HepG2 (cell line): Measurements from ENCODE around the gene PPP1R16B. TPM values are rescaled to one million over a fixed set of nuclear protein-coding genes. Genes with fewer than 3 reads are reported as not detected.

Experiments
- CHD4 ChIP-seq: fragments of 200-600 bp; sonication (generic); IDR thresholded peaks from 2 replicates; pipeline ENCODE4 v1.7.0; 2017; ENCODE audit warnings: mild to moderate bottlenecking, low read length, borderline replicate concordance
- DPF2 ChIP-seq: sonication (generic); formaldehyde crosslinking; IDR thresholded peaks from 2 replicates; pipeline ENCODE4 v1.4.0; 2020; ENCODE audit warnings: mild to moderate bottlenecking, low read depth, missing genetic modification reagents, borderline replicate concordance
- GLI4 ChIP-seq: sonication (generic); formaldehyde crosslinking; IDR thresholded peaks from 2 replicates; pipeline ENCODE4 v1.5.1; 2020; ENCODE audit warnings: missing genetic modification reagents, mild to moderate bottlenecking, moderate library complexity, borderline replicate concordance
- KLF15 ChIP-seq: sonication (generic); formaldehyde crosslinking; IDR thresholded peaks from 2 replicates; pipeline ENCODE4 v1.8.1; 2023; ENCODE audit warnings: borderline replicate concordance, mild to moderate bottlenecking, inconsistent platforms, missing genetic modification reagents, mixed read lengths
- ONECUT2 ChIP-seq: sonication (generic); formaldehyde crosslinking; IDR thresholded peaks from 2 replicates; pipeline ENCODE4 v1.4.0; 2020; ENCODE audit warnings: missing genetic modification reagents
- PBX3 ChIP-seq: sonication (generic); formaldehyde crosslinking; IDR thresholded peaks from 2 replicates; pipeline ENCODE4 v1.8.1; 2023; ENCODE audit warnings: missing genetic modification reagents, inconsistent platforms, borderline replicate concordance
- PHB2 ChIP-seq: fragments of 450-650 bp; IDR thresholded peaks from 2 replicates; pipeline ENCODE4 v1.6.1; 2018; ENCODE audit not compliant: partially characterized antibody
- PITX1 ChIP-seq: sonication (generic); formaldehyde crosslinking; IDR thresholded peaks from 2 replicates; pipeline ENCODE4 v1.5.1; 2020; ENCODE audit warnings: mild to moderate bottlenecking, missing genetic modification reagents
- PPARG ChIP-seq: conservative IDR thresholded peaks from 2 replicates; pipeline ENCODE4 v1.6.1; 2016; ENCODE audit warnings: missing biosample characterization, missing genetic modification reagents
- RBAK ChIP-seq: sonication (generic); formaldehyde crosslinking; IDR thresholded peaks from 2 replicates; pipeline ENCODE4 v1.5.1; 2020; ENCODE audit warnings: mild to moderate bottlenecking, missing genetic modification reagents
- RFXAP ChIP-seq: sonication (generic); formaldehyde crosslinking; IDR thresholded peaks from 2 replicates; pipeline ENCODE4 v1.4.0; 2020; ENCODE audit warnings: missing genetic modification reagents, borderline replicate concordance
- TAF15 ChIP-seq: fragments of 200-400 bp; formaldehyde crosslinking; IDR thresholded peaks from one replicate; pipeline ENCODE4 v1.6.1; 2018; ENCODE audit warnings: mild to moderate bottlenecking, low read depth, low read length; ENCODE audit not compliant: poor library complexity, severe bottlenecking
- YY1 ChIP-seq: IDR thresholded peaks from 2 replicates; pipeline ENCODE4 v1.6.1; 2011; ENCODE audit warnings: low read length, low read depth, moderate library complexity, mild to moderate bottlenecking; ENCODE audit not compliant: insufficient read depth, insufficient replicate concordance
- ZNF12 ChIP-seq: sonication (generic); formaldehyde crosslinking; IDR thresholded peaks from 2 replicates; pipeline ENCODE4 v1.5.0; 2020; ENCODE audit warnings: missing genetic modification reagents
- ZNF337 ChIP-seq: sonication (generic); formaldehyde crosslinking; IDR thresholded peaks from 2 replicates; pipeline ENCODE4 v1.5.1; 2020; ENCODE audit warnings: missing genetic modification reagents, low read depth, mild to moderate bottlenecking, borderline replicate concordance
- ZNF460 ChIP-seq: sonication (generic); formaldehyde crosslinking; IDR thresholded peaks from 2 replicates; pipeline ENCODE4 v1.5.1; 2020; ENCODE audit warnings: missing genetic modification reagents, mild to moderate bottlenecking, borderline replicate concordance
- ZNF543 ChIP-seq: sonication (generic); formaldehyde crosslinking; IDR thresholded peaks from 2 replicates; pipeline ENCODE4 v1.4.0; 2020; ENCODE audit warnings: mild to moderate bottlenecking, missing genetic modification reagents
- ZNF788 ChIP-seq: sonication (generic); formaldehyde crosslinking; IDR thresholded peaks from 2 replicates; pipeline ENCODE4 v1.5.0; 2020; ENCODE audit warnings: mild to moderate bottlenecking, missing genetic modification reagents, borderline replicate concordance
- polyA plus RNA-seq, 8 experiments: library from polyadenylated mRNA; depleted of rRNA in 3 of 8; stranded (reverse) in 7 of 8; unstranded in 1 of 8; fragments of >200 nt; fragmentation: Illumina TruSeq in 4 of 8; extraction: Trizol in 4 of 8; gene quantifications; 2 replicates each; pipeline versions ENCODE4 v1.2.1 to v1.2.3, GENCODE V29; 2011 to 2016; ENCODE audit warnings: low read depth in 4 of 8, missing spikeins in 1 of 8, mixed read lengths in 1 of 8; ENCODE audit not compliant: insufficient read depth in 1 of 8
- total RNA-seq, 5 experiments: library from RNA; depleted of rRNA; stranded (reverse); fragments of >200 nt; fragmentation: Illumina TruSeq; extraction: Trizol; gene quantifications; 2 replicates each; pipeline ENCODE4 v1.2.3, GENCODE V29; 2016; ENCODE audit warnings: low read depth in 1 of 5
- TF ChIP-seq, protein P1 (sequence below): sonication (generic); formaldehyde crosslinking; IDR thresholded peaks from 2 replicates; pipeline ENCODE4 v1.8.0; 2022; ENCODE audit warnings: mild to moderate bottlenecking, missing genetic modification reagents, moderate library complexity
- TF ChIP-seq, protein P2 (sequence below): IDR thresholded peaks from 2 replicates; pipeline ENCODE4 v1.6.1; 2018; ENCODE audit warnings: missing genetic modification reagents

PPP1R16B gene
- total and polyA plus RNA-seq, 2 of the 13 experiments (the other 11 are each of a cell fraction or from before 2014, with no cell fraction given), result 0.02 to 0.11 TPM

DNA sequence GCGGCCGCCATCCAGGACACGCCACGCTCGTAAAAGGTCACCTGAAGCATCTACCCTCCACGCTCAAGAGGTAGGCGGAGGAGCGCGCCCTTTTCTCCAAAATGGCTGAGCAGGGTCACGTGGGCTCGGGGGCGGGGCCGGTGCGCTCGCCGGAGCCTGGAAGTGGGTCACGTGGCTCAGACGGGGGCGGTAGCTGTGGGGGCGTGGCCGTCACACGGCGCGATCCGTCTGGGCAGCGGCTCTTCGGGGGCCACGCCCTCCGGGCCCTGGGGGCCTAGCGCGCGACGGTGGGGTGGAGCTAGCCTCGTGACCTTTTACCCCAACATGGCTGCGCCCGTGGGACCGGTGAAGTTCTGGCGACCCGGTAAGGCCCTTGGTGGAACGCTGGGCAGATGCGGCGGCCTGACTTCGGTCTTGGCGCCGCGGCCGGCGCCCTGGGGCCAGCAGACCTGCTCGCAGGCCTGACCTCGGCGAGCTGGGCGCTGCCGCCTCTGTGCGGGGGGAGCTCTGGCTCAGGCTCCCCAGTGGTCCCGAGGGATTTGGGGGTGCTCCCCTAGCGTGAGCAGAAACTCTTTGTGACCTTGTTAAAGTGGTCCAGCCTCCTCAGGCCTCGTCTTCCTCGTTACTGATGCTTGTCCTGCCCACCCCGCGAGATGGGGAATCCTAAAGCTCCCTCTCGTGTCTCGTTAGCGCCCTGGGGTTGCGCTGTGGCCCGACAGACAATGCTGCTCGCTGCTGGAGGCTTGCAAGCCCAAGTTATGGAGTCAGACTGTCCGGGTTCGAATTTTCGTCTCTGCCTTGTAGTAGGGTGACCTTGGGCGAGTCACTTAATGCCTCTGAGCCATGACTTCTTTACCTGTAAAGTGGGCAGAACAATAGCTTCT, 156.8 kb downstream of the PPP1R16B start, which contains the start of gene DHX35 (continued):
- peak; percentile 95 for TF ChIP-seq ZNF337 (CRISPR knock-in tag)
- TF ChIP-seq, protein P1, sequence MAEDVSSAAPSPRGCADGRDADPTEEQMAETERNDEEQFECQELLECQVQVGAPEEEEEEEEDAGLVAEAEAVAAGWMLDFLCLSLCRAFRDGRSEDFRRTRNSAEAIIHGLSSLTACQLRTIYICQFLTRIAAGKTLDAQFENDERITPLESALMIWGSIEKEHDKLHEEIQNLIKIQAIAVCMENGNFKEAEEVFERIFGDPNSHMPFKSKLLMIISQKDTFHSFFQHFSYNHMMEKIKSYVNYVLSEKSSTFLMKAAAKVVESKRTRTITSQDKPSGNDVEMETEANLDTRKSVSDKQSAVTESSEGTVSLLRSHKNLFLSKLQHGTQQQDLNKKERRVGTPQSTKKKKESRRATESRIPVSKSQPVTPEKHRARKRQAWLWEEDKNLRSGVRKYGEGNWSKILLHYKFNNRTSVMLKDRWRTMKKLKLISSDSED (CRISPR knock-in tag), result peak; percentile 61; the same call in 1 of the 2 replicates
- TF ChIP-seq GLI4 (CRISPR knock-in tag), result peak; percentile 94; the same call in 1 of the 2 replicates
- no peak for TF ChIP-seq ZNF460 (CRISPR knock-in tag)
- TF ChIP-seq, protein P2, sequence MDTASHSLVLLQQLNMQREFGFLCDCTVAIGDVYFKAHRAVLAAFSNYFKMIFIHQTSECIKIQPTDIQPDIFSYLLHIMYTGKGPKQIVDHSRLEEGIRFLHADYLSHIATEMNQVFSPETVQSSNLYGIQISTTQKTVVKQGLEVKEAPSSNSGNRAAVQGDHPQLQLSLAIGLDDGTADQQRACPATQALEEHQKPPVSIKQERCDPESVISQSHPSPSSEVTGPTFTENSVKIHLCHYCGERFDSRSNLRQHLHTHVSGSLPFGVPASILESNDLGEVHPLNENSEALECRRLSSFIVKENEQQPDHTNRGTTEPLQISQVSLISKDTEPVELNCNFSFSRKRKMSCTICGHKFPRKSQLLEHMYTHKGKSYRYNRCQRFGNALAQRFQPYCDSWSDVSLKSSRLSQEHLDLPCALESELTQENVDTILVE, result peak; percentile 95
- no peak for TF ChIP-seq CHD4
- TF ChIP-seq RFXAP (CRISPR knock-in tag), result peak; percentile 85
- peak; percentile 95; the same call in 1 of the 2 replicates for TF ChIP-seq ZNF543
- TF ChIP-seq PITX1 (CRISPR knock-in tag), result peak; percentile 16
- TF ChIP-seq PHB2, result no peak
- TF ChIP-seq YY1, result peak; percentile 98
- TF ChIP-seq ZNF788 (CRISPR knock-in tag), result peak; percentile 96; the same call in 1 of the 2 replicates
- no peak for TF ChIP-seq ONECUT2 (CRISPR knock-in tag)
- TF ChIP-seq DPF2 (CRISPR knock-in tag), result no peak
- TF ChIP-seq RBAK (CRISPR knock-in tag), result no peak
- peak; percentile 62; the same call in 1 of the 2 replicates for TF ChIP-seq ZNF12
- TF ChIP-seq PPARG (CRISPR knock-in tag), result peak; percentile 93
- TF ChIP-seq PBX3 (CRISPR knock-in tag), result 0 out of 2 replicates have a peak, but pooled peaks have one; percentile 77
- peak; percentile 77 for TF ChIP-seq KLF15 (CRISPR knock-in tag)
- no peak for TF ChIP-seq TAF15
